Suprapubic skin (tissue), 4 donors: ENCODE results near the gene FAM81B. TPM values are rescaled to one million over a fixed set of nuclear protein-coding genes. Genes with fewer than 3 reads are reported as not detected.

Experiments
- DNase-seq, 2 donors: peaks; one replicate each; pipeline ENCODE4 v3.0.0-alpha.2; 2019; ENCODE audit warnings: low spot score in 2 of 2
- H3K27ac ChIP-seq: fragments of 200-600 bp; sonication (generic); one replicate; pipeline ENCODE4 v1.5.1; 2019
- H3K27me3 ChIP-seq: fragments of 200-600 bp; sonication (generic); one replicate; pipeline ENCODE4 v1.5.1; 2019
- H3K36me3 ChIP-seq: fragments of 200-600 bp; sonication (generic); one replicate; pipeline ENCODE4 v1.5.1; 2019
- H3K4me1 ChIP-seq: fragments of 200-600 bp; sonication (generic); one replicate; pipeline ENCODE4 v1.5.1; 2019
- H3K4me3 ChIP-seq: fragments of 200-600 bp; sonication (generic); one replicate; pipeline ENCODE4 v1.5.1; 2019; ENCODE audit warnings: mild to moderate bottlenecking
- H3K9me3 ChIP-seq: fragments of 200-600 bp; sonication (generic); one replicate; pipeline ENCODE4 v1.5.1; 2019
- EP300 ChIP-seq: sonication (generic); formaldehyde crosslinking; IDR thresholded peaks from one replicate; pipeline ENCODE4 v1.6.1; 2017; ENCODE audit warnings: antibody characterized with exemption
- POLR2A ChIP-seq, 2 donors: fragments of 450-650 bp; IDR thresholded peaks; one replicate each; pipeline ENCODE4 v1.6.1; 2017; ENCODE audit warnings: antibody characterized with exemption in 2 of 2, mild to moderate bottlenecking in 2 of 2, moderate library complexity in 2 of 2
- POLR2AphosphoS5 ChIP-seq, 3 donors: sonication (generic); formaldehyde crosslinking; IDR thresholded peaks; one replicate each; pipeline ENCODE4 v1.6.1; 2017; ENCODE audit warnings: antibody characterized with exemption in 3 of 3
- WGBS: methylation state at CpG from one replicate; pipeline ENCODE4 v1.1.5; 2018; 5-methylcytosine and 5-hydroxymethylcytosine counted together
- total RNA-seq, 4 donors: library from RNA; depleted of rRNA; stranded (reverse); fragments of >200 nt; gene quantifications; one replicate each; pipeline ENCODE4 v1.1.0, GENCODE V29; 2016
- TF ChIP-seq, protein P1 (sequence below), 2 donors: fragments of 200-600 bp in 1 of 2; fragments of 450-650 bp in 1 of 2; sonication (generic) in 1 of 2; IDR thresholded peaks; one replicate each; pipeline ENCODE4 v1.5.1; 2016 to 2019; ENCODE audit warnings: antibody characterized with exemption in 2 of 2, mild to moderate bottlenecking in 1 of 2, moderate library complexity in 1 of 2

FAM81B gene
- total RNA-seq, 4 donors from 2014 or later: not detected

DNA sequence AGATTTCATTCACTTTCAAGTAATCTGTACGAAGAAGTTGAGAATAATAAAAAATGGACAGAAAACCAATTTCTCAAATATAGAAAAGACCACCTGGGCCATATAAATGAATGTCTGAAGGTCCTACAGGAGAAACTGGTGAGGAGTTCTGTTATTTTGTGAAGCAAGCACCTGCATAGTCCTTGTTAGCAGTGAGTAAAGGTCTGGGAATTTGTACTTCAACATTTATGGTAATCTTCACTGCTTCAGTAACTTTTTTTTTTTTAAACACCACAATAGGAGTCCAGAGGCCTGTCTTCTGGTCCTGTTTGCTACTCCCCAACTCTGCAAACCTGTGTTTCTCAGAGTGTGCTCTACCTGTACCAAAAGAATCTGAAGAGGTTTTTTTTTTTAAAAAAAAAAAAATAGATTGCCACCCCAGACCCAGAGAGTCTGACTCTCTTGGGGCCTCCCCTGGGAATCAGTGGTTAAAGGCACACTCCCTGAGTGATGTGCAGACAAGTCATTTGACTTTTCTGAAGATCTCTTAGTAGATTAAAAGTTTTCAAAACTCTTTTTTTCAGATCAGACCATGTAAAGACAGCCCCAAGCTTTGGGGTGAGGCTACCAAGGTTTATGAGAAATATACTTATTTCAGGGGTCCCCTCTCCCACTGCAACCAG, 55.5 kb downstream of the FAM81B start:
- H3K27ac ChIP-seq: no peak overlapping the region
- no peak overlapping the region for H3K4me3 ChIP-seq
- no peak for DNase-seq
- no peaks in the 10 kb centered on the region for H3K27me3 ChIP-seq
- H3K36me3 ChIP-seq: no peaks in the 10 kb centered on the region
- 88% methylated on average over 1 of the region's 1 CpG for WGBS
- no peaks in the 10 kb centered on the region for H3K4me1 ChIP-seq
- no peaks in the 10 kb centered on the region for H3K9me3 ChIP-seq
- no peak for TF ChIP-seq POLR2A (IDR thresholded peaks at IDR 0.05)
- TF ChIP-seq, protein P1, sequence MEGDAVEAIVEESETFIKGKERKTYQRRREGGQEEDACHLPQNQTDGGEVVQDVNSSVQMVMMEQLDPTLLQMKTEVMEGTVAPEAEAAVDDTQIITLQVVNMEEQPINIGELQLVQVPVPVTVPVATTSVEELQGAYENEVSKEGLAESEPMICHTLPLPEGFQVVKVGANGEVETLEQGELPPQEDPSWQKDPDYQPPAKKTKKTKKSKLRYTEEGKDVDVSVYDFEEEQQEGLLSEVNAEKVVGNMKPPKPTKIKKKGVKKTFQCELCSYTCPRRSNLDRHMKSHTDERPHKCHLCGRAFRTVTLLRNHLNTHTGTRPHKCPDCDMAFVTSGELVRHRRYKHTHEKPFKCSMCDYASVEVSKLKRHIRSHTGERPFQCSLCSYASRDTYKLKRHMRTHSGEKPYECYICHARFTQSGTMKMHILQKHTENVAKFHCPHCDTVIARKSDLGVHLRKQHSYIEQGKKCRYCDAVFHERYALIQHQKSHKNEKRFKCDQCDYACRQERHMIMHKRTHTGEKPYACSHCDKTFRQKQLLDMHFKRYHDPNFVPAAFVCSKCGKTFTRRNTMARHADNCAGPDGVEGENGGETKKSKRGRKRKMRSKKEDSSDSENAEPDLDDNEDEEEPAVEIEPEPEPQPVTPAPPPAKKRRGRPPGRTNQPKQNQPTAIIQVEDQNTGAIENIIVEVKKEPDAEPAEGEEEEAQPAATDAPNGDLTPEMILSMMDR (IDR thresholded peaks at IDR 0.05): no peak
- TF ChIP-seq EP300: no peak
- no peak for TF ChIP-seq POLR2AphosphoS5 (IDR thresholded peaks at IDR 0.05)

DNA sequence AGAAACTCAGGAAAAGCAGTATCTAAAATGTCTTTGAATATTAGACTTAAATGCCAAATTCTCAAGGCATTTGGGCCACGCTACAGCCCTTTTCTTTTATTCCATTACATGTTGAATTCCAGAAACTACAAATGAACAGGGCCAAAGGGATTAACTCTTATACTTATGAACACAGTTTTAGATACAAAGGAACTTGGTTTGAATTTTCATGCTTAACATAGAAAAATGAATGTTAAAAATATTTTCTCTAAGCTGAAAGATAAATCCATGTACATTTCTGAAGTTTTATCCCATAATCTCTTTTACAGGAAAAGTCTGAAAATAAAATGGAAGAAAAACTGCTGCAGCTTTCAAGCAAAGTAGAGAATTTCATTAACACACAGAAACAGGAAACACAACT, 56.8 kb downstream of the FAM81B start:
- H3K36me3 ChIP-seq: no peaks in the 10 kb centered on the region
- no peak overlapping the region for H3K27ac ChIP-seq
- WGBS: 58% methylated on average over 1 of the region's 1 CpG
- no peaks in the 10 kb centered on the region for H3K9me3 ChIP-seq
- H3K4me3 ChIP-seq: no peak overlapping the region
- no peak for DNase-seq
- H3K4me1 ChIP-seq: no peaks in the 10 kb centered on the region
- no peaks in the 10 kb centered on the region for H3K27me3 ChIP-seq
- TF ChIP-seq POLR2A (IDR thresholded peaks at IDR 0.05) (no peak), POLR2AphosphoS5 (IDR thresholded peaks at IDR 0.05) (no peak), EP300 (no peak)
- TF ChIP-seq, protein P1 (IDR thresholded peaks at IDR 0.05): no peak

DNA sequence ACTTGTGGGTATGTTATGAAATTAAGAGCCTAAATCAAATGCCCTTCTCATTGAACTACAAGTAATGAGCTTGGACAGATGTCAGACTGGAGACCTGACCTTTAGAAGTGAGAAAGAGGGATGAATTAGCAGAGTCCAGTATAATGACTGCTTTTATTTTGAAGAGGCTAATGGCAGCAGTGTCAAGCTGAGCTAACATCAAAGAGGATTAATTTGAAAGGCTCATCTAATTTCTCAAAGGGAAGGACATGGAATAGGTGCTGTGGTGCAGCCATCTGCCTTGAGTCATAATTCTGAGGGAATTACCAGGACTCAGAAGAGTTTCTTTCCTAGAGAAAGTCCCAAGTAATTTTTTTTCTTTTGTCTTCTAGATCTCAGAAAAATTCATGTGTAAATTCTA, 57.6 kb downstream of the FAM81B start:
- H3K27ac ChIP-seq: no peak overlapping the region
- H3K4me1 ChIP-seq: no peaks in the 10 kb centered on the region
- H3K4me3 ChIP-seq: no peak overlapping the region
- DNase-seq: no peak
- no peak for TF ChIP-seq POLR2A (IDR thresholded peaks at IDR 0.05)
- H3K27me3 ChIP-seq: no peaks in the 10 kb centered on the region
- H3K9me3 ChIP-seq: no peaks in the 10 kb centered on the region
- no peaks in the 10 kb centered on the region for H3K36me3 ChIP-seq

DNA sequence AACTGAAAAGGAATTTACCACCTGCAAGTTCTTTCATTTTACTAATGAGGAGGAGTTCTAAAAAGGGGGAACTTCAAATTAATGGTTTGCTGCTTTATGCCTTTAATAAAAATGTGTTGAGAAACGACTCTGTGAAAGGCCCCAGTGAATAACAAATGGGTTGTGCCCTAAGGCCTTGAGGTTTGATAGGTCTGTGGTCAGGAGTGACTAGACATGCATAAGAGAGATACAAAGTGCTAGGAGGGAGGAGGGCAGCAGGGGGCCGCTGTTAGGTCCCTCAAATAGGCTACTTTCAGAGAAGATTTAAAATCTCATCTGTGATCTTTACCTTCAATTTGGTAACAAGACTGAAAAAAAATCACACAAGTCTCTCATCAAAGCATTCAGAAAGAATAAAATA, 58.3 kb downstream of the FAM81B start:
- no peaks in the 10 kb centered on the region for H3K4me1 ChIP-seq
- no peaks in the 10 kb centered on the region for H3K36me3 ChIP-seq
- no peak for DNase-seq
- TF ChIP-seq POLR2A (IDR thresholded peaks at IDR 0.05): no peak
- TF ChIP-seq EP300: no peak
- TF ChIP-seq, protein P1 (IDR thresholded peaks at IDR 0.05): no peak
- TF ChIP-seq POLR2AphosphoS5 (IDR thresholded peaks at IDR 0.05): no peak
- 55% methylated on average over 2 of the region's 2 CpGs for WGBS
- no peaks in the 10 kb centered on the region for H3K27me3 ChIP-seq
- no peaks in the 10 kb centered on the region for H3K9me3 ChIP-seq
- H3K27ac ChIP-seq: no peak overlapping the region
- H3K4me3 ChIP-seq: no peak overlapping the region

DNA sequence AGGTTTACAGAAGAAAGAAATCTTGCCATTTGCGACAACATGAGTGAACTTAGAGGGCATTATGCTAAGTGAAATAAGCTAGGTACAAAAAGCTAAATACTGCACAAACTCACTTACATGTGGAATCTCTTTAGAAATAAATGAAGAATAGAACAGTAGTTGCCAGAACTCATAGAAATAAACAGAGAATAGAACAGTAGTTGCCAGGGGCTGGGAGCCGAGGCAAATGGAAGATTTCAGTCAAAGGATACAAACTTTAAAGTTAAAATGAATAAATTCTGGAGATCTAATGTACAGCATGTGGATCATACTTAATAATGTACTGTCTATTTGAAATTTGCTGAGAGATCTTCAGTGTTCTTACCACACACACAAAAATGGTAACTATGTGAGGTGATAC, 63.4 kb downstream of the FAM81B start:
- Histone ChIP-seq H3K27me3 (no peaks in the 10 kb centered on the region), H3K4me3 (no peak overlapping the region), H3K9me3 (no peaks in the 10 kb centered on the region), H3K4me1 (no peaks in the 10 kb centered on the region), H3K36me3 (no peaks in the 10 kb centered on the region), H3K27ac (no peak overlapping the region)
- WGBS: 90% methylated on average over 2 of the region's 2 CpGs
- TF ChIP-seq POLR2A (IDR thresholded peaks at IDR 0.05) (no peak), POLR2AphosphoS5 (IDR thresholded peaks at IDR 0.05) (no peak), EP300 (no peak)
- TF ChIP-seq, protein P1 (IDR thresholded peaks at IDR 0.05): no peak
- no peak for DNase-seq

DNA sequence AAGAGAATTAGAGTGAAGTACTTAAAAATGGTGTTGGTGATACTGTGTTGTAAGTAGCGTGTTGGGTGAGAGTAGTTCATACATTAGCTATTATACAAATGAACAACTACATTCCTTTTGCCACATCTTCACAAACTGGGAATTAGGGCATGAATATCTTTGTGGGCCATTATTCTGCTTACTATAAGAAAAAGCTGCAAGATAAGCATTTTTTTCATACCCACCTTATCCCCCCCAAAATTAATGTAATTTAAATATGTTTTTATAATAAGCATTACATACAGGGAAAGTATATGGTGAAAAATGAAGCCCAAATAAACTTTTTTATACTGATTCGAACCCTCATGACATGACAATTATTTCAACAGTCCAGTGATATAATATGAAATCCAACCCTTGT, 69.5 kb downstream of the FAM81B start:
- no peaks in the 10 kb centered on the region for H3K9me3 ChIP-seq
- H3K4me1 ChIP-seq: no peaks in the 10 kb centered on the region
- H3K4me3 ChIP-seq: no peak overlapping the region
- H3K27ac ChIP-seq: no peak overlapping the region
- 94% methylated on average over 2 of the region's 2 CpGs for whole genome bisulfite sequencing
- TF ChIP-seq, protein P1 (IDR thresholded peaks at IDR 0.05): no peak
- TF ChIP-seq POLR2AphosphoS5 (IDR thresholded peaks at IDR 0.05) (no peak), EP300 (no peak), POLR2A (IDR thresholded peaks at IDR 0.05) (no peak)
- no peaks in the 10 kb centered on the region for H3K27me3 ChIP-seq
- H3K36me3 ChIP-seq: peaks cover 30% of the 10 kb centered on the region
- DNase-seq: no peak
